ENCODE data around the gene DYDC2.
A peak's percentile ranks its signal among the peaks of the same experiment; 100 is the strongest.

The DYDC2 gene

DNA sequence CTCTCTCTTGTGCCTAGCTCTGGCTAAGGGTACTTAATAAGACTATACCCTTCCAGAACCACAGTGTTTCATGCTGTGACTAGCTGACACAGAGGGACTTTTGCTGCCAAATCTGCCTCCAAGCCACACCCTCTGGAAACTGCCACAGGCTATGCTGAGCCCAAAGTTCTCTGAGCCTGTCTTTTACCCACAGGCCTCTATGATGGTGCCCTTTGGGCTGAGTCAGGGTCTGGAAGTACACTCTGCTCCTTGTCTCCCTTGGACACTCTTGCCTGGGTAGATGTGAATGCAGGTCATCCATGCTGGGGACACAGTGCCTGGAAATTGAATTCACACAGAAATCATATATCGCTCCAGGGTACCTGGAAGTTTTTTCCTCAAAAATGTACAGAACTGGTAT lies 22.6 kb upstream of the DYDC2 start:
- DNase-seq (ENCODE audit: low read depth), result no peak
- in situ Hi-C loops (cut with HindIII; ENCODE audit: low sequenced_read_pairs), result no loop called here
- TF ChIP-seq, protein P1, sequence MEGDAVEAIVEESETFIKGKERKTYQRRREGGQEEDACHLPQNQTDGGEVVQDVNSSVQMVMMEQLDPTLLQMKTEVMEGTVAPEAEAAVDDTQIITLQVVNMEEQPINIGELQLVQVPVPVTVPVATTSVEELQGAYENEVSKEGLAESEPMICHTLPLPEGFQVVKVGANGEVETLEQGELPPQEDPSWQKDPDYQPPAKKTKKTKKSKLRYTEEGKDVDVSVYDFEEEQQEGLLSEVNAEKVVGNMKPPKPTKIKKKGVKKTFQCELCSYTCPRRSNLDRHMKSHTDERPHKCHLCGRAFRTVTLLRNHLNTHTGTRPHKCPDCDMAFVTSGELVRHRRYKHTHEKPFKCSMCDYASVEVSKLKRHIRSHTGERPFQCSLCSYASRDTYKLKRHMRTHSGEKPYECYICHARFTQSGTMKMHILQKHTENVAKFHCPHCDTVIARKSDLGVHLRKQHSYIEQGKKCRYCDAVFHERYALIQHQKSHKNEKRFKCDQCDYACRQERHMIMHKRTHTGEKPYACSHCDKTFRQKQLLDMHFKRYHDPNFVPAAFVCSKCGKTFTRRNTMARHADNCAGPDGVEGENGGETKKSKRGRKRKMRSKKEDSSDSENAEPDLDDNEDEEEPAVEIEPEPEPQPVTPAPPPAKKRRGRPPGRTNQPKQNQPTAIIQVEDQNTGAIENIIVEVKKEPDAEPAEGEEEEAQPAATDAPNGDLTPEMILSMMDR (IDR thresholded peaks at IDR 0.05; ENCODE audit: low read depth, low read length, missing control alignments), result no peak
- no peak overlapping the region for H3K4me3 ChIP-seq (ENCODE audit: low read depth, low read length)

DNA sequence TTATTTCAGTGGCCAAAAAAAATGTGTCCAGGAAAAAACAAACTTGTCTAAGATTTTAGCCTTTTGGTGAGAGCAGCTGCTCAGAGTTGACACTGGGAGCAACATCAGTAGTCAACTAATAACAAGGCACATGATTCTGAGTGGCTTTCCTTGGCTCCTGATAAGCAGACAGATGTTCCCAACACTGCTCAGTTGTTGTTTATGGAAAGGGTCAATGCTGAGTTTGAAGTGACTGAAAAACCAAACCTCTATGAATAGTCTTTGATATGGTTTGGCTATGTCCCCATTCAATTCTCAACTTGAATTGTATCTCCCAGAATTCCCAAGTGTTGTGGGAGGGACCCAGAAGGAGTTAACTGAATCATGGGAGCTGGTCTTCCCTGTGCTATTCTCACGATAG lies 12.3 kb upstream of the DYDC2 start:
- TF ChIP-seq, protein P1 (IDR thresholded peaks at IDR 0.05; ENCODE audit: low read depth, low read length, missing control alignments), result no peak
- no peak for DNase-seq (ENCODE audit: low read depth)
- in situ Hi-C loops (cut with HindIII; ENCODE audit: low sequenced_read_pairs), result no loop called here
- no peak overlapping the region for H3K4me3 ChIP-seq (ENCODE audit: low read depth, low read length)

DNA sequence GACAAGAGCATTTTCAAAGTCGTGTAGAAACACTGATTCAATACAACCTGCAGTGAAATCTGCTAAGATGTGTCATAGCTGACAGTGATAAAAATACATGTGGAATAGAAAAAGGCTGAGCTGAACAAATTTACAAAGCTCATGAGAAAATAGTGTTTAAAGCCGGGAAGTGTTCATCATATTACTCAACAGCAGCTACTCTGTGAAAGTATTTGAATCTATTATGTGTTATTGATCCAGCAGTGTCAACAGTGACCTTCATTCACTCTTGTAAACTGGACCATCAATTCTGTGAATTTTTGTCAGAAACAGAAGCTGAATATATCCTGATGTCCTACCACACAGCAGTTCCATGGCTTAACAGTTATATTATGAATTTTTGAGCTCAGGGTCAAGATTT lies 11.7 kb upstream of the DYDC2 start:
- in situ Hi-C loops (cut with HindIII; ENCODE audit: low sequenced_read_pairs), result no loop called here
- TF ChIP-seq, protein P1 (IDR thresholded peaks at IDR 0.05; ENCODE audit: low read depth, low read length, missing control alignments), result no peak
- no peak for DNase-seq (ENCODE audit: low read depth)
- no peak overlapping the region for H3K4me3 ChIP-seq (ENCODE audit: low read depth, low read length)

DNA sequence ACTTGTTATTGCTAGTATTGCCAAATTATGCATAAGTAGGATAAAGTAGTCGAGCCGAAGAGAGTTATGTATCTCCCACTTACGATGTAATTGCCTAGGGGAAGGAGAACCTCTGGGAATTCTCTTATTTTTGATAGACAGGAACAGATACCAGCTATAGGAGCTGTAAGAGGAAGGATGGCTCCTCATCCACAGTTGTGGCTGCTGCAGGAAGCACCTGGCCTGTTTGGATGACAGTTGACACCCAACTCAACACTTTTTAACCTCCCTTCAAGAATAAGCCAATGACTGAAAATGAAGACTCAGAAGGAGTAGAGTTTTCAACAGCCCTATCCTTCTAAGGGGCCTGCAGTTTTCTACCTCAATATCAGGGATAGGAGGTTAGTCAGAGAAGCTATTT lies 6.3 kb upstream of the DYDC2 start:
- DNase-seq (ENCODE audit: low read depth), result no peak
- in situ Hi-C loops (cut with HindIII; ENCODE audit: low sequenced_read_pairs), result no loop called here
- TF ChIP-seq, protein P1 (IDR thresholded peaks at IDR 0.05; ENCODE audit: low read depth, low read length, missing control alignments), result no peak
- no peak overlapping the region for H3K4me3 ChIP-seq (ENCODE audit: low read depth, low read length)

DNA sequence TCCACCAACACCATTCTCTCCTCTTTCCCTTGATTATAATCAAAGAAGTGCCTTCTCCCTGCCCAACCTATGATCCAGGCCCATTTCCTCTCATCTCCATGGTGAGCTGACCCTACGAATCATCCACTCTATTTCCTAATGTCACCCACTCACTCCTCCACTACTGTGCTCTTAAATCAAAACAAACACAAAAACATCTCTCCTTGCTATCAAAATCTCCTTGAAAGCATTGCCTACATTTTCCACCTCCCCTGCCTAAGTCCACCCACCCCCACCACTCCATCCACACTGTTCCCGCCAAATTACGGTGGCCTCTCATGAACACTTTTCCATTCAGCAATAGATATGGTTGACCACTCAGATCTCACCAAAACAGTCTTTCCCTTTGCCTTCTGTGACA lies 5.4 kb upstream of the DYDC2 start:
- H3K4me3 ChIP-seq (ENCODE audit: low read depth, low read length), result no peak overlapping the region
- DNase-seq (ENCODE audit: low read depth), result no peak
- in situ Hi-C loops (cut with HindIII; ENCODE audit: low sequenced_read_pairs), result no loop called here
- TF ChIP-seq, protein P1 (IDR thresholded peaks at IDR 0.05; ENCODE audit: low read depth, low read length, missing control alignments), result no peak

DNA sequence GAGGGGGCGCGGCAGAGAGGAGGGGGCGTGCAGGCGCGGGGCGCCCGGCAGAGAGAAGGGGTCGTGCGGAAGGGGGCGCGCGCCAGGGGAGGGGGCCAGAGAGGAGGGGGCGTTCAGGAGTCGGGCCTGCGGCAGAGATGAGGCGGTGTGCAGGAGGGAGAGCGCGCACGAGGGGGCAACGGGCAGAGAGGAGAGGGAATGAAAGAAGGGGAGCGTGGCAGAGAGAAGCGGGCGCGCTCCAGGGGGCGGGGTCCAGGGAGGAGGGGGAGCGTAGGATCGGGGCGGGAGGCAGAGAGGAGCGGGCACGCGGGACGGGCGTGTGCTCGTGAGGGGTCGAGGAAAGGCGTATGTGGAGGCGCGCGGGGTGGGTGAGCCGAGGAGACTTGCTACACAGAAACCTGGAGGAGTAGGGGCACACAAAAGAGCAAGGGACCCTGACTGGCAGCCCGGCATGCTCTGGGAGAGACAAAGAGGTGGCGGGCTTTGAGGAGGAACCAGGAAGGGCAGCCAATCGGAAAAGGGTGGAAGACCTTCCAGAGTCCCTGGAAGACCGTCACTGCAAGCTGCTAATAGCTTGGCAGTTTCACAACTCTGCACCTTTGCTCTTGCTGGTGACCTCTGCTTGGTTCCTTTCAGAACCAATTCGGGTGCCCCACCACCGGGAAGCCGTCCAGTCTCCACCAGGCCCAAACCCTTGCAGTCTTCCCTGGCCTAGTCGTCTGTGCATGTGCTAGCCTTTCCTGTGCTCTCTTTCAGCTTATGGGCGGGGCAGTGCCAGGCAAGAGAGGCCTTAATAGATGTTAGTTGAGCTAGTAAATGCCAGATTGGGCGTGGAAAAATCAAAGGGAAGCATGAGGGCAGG lies 639 bp downstream of the DYDC2 start:
- TF ChIP-seq, protein P1 (IDR thresholded peaks at IDR 0.05; ENCODE audit: low read depth, low read length, missing control alignments), result no peak
- peak overlapping the region; percentile 41 for H3K4me3 ChIP-seq (ENCODE audit: low read depth, low read length)
- no peak for DNase-seq (ENCODE audit: low read depth)
- in situ Hi-C loops (cut with HindIII; ENCODE audit: low sequenced_read_pairs), result no loop called here

All from astrocyte of the cerebellum (primary cell).